Dermis microvascular lymphatic vessel endothelial cell (primary cell): ENCODE results near the gene ADGRL3. TPM values are rescaled to one million over a fixed set of nuclear protein-coding genes. Genes with fewer than 3 reads are reported as not detected.
"Not testable (repeated sequence)": the region's sequence is repeated elsewhere in the genome, so short reads cannot be mapped to it uniquely, and the experiment has no call there.

ENCODE experiments used
- DNase-seq, 2 donors: peaks; one replicate each; pipeline versions ENCODE4 v3.0.0 to v3.0.0-alpha.2; 2010; ENCODE audit warnings: low read depth in 2 of 2
- total RNA-seq: library from RNA; depleted of rRNA; stranded (reverse); fragments of >200 nt; gene quantifications from 2 replicates; pipeline ENCODE4 v1.2.1, GENCODE V29; 2014

ADGRL3 gene
- total RNA-seq, 1 donor from 2014 or later = 0.13 TPM

GRCh38 chr4:61890321-61890720, 690.2 kb downstream of the ADGRL3 start:
- no peak for DNase-seq

DNA sequence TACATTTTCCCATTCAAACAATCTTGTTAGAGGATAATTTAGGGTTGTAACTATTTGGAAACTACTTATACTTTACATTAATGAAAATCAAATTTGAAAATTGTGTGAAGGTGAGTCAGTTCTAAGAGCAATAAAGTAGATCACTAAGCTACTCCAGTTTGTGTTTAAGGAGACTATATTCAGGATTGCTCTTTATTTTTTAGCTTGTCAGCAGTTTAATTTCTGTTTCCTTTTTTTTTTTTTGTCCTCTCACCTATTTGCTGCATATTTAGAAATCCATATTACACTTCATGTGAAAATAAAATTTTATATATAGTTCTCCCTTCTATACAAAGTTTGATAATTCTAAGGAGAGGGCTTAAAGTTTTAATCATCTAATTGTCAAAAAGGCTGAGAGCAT, 691.8 kb downstream of the ADGRL3 start:
- no peak for DNase-seq

GRCh38 chr4:61896634-61897033, 696.5 kb downstream of the ADGRL3 start:
- no peak for DNase-seq

GRCh38 chr4:61909031-61909430, 708.9 kb downstream of the ADGRL3 start:
- DNase-seq = no peak

- no peak for DNase-seq
Observed at GRCh38 chr4:61911313-61911756, 711.2 kb downstream of the ADGRL3 start.

- DNase-seq = no peak
Observed at GRCh38 chr4:61913619-61914018, 713.5 kb downstream of the ADGRL3 start.

DNA sequence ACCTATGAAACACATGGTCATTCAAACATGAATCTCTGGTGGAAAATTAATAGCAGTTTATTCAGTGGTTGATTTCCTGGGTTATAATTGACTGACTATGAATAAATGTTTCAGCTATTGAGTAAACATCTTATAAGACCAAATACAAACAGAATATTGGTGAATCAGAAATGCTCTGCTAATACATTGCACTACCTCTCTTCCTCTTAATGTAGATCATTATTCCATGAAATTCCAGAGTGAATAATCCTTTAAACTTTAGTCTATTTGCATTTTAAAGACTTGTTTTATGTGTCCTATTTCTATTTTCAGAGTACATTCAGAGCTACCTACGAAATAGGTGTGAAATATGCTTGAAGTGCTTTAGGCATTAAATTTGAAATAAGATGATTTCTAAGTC, 715.4 kb downstream of the ADGRL3 start:
- no peak for DNase-seq

DNA sequence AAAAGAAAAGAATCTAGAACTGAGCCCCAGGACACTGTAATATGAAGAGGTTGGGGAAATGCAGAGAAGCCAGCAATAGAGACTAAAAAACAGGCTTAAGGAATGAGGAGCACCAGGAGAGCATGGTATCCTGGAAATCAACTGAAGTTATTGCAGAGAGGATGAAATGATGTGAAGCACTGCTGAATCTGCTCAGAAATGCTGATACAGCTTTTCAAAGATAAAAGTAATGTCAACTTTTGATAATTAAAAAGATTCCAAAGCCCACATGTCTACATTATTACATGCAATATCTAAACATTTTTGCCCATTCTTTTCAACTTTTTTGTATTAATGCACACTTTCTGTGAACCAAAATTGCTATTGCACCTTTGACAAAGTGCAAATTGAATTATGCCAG, 718.4 kb downstream of the ADGRL3 start:
- DNase-seq = no peak

DNA sequence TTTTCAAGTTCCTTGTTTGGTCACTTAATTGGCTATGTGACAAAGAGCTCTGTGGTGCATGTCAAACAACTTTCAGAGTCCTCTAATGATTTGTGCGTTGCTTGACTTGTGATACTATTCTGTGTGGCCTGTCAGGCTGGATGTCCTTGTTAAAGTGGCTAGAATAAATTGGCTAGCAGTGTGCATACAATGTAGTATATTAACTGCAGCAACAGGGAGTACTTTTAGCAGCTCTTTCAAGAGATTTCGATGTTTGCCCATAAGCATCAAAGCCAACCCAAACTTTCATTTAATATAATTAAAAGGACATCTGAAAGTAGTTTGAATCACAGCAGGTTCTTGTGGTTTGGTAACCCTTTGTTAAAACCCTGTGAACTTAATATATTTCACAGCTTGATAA, 718.9 kb downstream of the ADGRL3 start:
- DNase-seq = no peak

- no peak for DNase-seq
Observed at GRCh38 chr4:61919561-61919960, 719.4 kb downstream of the ADGRL3 start.

DNA sequence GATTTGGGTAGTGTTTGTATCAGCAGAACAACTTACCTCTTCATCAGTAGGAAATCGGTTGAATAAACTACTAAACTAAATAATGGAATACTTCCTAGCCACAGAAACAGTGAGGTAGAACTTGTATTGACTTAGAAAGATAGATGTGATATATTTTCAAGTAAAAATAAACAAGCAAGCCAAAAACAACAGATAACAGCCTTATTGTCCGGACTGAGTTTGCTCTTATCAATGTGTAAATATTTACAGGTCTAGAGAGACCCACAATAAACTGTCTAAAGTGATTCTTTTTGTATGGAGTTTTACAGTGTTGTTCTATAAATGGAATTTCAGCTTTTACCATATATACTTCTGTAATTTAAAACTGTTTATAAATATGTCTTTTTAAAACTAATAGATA, 721.8 kb downstream of the ADGRL3 start:
- DNase-seq = no peak

DNA sequence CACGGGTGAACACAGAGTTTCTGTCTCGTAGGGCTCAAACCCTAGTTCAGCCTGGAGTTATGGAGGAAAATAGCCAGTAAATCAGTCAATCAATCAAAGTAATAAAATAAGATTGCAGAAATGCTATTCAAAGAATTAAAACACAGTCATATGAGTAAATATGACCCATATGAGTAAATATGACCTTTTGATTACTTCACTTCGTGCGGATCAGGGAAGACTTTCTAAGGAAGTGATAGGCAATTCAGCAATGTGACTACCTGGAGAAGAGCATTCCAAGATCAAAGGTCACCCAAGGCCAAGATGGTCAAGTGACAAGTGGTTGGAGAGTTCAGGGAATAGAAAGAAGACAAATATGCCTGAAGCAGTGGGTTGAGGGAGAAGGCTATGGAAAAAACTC, 722.6 kb downstream of the ADGRL3 start:
- DNase-seq = no peak

DNA sequence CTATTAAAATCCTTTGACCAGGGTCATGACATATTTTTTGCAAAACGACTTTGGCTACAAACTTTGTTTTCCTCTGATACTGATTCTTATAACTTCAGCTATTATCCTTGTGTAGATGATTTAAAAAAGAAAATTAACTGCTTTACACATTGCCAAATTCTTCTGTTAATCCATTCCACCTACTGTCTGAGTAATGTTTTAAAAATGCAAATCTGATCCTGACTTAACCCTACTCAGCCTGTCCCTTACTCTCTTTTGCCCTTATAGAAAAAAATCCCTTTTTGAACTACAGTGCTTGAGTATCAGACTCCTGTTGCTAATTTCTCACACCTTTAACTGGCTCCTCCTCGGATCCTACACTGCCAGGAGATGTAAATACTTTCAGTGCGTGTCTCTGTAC, 723.1 kb downstream of the ADGRL3 start:
- no peak for DNase-seq

DNA sequence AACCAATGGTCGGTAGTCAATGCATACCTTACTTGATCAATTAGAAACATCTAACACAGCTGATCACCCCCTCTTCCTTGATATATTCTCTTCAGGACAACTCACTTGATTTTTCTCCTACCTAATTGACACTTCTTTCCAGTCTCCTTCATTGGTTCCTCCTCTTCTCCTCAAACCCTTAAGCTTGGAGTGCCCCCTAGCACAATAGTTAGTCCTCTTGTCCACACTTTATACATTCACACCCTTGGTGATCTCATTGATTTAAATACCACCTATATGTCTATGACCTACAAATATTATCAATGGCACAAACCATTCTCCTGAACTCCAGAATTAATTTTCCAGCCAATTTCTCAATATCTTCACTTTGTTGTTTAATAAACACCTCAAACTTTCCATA, 724.0 kb downstream of the ADGRL3 start:
- no peak for DNase-seq

DNA sequence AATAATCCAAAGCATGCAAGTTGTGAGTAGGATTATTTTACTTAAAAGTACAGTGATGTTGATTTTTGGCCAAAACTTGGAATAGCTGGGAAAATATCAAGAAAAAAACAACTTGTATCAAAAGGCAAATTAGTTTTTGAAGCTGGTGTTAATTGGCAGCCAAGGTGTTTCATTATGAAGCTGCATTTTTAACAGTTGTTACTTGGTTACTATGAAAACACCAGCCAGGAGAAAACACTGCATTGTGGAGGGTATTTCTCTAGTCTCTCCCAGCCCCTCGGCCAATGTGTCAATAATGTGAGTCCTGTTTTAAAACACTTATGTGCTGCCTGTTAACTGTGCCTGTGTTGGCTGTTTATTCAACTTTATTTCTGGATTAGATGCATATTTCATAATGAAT, 733.4 kb downstream of the ADGRL3 start:
- DNase-seq = no peak

DNA sequence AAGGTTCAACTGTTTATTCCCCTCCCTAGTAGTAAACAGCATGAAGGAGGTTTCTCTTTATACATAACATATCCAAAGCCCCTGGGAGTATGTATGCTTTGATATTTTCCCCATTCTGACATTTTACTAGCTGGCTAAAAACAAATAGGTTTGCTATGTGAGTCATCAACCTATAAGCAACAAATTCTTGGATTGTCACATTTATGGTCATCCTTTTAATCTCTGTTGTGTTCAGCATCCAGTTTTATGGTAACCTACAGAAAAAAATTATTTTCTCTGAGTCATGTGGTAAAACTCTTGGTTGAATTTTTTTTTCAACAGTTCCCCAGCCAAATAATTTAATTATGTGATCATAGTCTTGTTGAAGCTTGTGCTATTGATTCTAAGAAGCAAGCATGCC, 734.1 kb downstream of the ADGRL3 start:
- DNase-seq = no peak

GRCh38 chr4:61938250-61938846, 738.2 kb downstream of the ADGRL3 start:
- no peak for DNase-seq

- no peak for DNase-seq
Observed at GRCh38 chr4:61950625-61951024, 750.5 kb downstream of the ADGRL3 start.

DNA sequence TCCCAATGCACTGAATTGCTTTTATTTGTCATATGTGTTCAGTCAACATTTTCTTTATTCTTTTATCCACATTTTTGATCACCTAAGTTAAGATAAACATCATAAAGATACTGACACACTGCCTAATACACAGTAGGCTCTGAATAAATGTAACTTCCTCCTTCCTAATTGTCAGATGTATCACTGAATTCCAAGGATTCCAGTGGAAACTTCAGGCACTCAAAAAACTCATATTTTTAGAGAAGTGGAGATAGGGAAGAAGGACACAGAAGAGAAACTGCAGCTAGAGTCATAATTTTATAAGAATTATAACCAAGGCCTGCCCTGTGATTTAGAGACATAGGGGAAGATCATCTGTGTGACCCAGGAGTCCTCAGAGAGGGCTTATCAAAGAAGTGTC, 753.3 kb downstream of the ADGRL3 start:
- no peak for DNase-seq

- no peak for DNase-seq
Observed at GRCh38 chr4:61958591-61958990, 758.5 kb downstream of the ADGRL3 start.

DNA sequence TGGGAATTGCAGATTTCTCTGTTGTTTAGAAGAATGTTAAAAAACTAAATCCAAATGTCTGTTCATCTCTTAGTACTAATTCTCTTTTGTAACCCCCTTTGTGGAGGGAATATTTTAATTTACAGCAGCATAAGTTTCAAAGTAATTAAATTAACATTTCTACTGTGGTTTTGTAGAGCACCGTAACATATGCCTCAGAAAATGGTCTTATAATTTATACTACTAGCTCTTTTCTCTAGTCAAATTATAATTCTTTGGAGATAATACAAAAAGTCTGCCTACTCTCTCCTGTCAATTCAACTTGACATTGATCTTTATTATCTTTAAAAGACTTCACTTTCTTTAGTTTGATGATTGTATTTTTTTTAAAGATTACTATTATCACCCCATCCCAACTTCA, 759.0 kb downstream of the ADGRL3 start:
- no peak for DNase-seq

DNA sequence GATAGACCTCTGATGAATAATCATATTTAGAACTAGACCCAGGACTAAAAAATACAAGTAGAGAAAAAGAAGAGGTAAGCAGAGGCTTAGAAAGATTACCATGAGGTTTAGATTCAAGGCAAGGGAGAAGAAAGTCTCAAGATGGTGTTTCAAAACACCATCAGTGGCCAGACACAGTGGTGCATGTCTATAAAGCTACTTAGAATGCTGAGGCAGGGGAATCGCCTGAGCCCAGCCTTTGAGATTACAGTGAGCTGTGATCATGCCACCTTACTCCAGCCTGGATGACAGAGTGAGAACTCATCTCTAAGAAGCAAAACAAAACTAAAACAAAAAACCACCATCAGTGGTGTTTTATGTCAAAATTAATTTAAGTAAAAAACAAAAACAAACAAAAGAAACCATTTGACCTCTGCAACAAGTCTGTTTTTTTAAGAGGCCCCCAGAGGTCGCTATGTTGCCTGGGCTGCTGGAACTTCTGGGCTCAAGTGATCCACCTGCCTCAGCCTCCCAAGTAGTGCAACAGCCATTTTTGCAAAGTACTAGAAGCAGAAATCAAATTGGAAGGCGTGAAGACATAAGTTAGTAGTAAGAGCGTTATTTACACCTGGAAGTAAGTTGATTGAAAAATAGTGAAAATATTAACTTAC, 784.3 kb downstream of the ADGRL3 start:
- DNase-seq = no peak

GRCh38 chr4:61985426-61985825, 785.3 kb downstream of the ADGRL3 start:
- no peak for DNase-seq

DNA sequence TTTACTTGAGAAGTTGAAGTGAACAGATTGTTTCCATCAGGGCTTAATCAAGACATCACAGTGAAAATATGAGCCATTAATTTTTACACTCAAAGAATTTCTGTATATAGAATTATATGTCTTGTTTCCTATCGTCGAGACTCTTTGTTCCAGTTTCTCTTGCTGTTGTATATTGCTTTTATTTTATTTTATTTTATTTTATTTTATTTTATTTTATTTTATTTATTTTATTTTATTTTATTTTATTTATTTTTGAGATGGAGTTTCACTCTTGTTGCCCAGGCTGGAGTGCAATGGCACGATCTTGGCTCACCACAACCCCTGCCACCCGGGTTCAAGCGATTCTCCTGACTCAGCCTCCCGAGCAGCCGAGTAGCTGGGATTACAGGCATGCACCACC, 786.8 kb downstream of the ADGRL3 start:
- DNase-seq = not testable (repeated sequence)
